HG02981 (cell line): ENCODE measurements around the gene SCNN1A.

Experiments
- ATAC-seq: cut with Tn5 transposase; IDR thresholded peaks from one replicate; pipeline ENCODE4 v1.9.1; 2021; ENCODE audit warnings: mild to moderate bottlenecking, moderate library complexity; ENCODE audit not compliant: unreplicated experiment

The SCNN1A gene

GRCh38 chr12:6369916-6370575 is 5.3 kb downstream of the SCNN1A start:
- ATAC-seq, result no peak

- ATAC-seq, result no peak
Observed at GRCh38 chr12:6368906-6369525, 6.3 kb downstream of the SCNN1A start.

GRCh38 chr12:6367969-6368892 is 7.1 kb downstream of the SCNN1A start:
- ATAC-seq, result no peak

- peak; percentile 63 for ATAC-seq
Observed at GRCh38 chr12:6367065-6367968, 8.0 kb downstream of the SCNN1A start.

GRCh38 chr12:6364044-6364374 is 11.4 kb downstream of the SCNN1A start:
- ATAC-seq, result no peak

GRCh38 chr12:6363330-6364043 is 11.9 kb downstream of the SCNN1A start:
- ATAC-seq, result no peak

GRCh38 chr12:6363010-6363329 is 12.4 kb downstream of the SCNN1A start:
- no peak for ATAC-seq

- no peak for ATAC-seq
Observed at GRCh38 chr12:6362403-6362802, 13.0 kb downstream of the SCNN1A start.

GRCh38 chr12:6361834-6362233 is 13.5 kb downstream of the SCNN1A start:
- ATAC-seq, result no peak

- ATAC-seq, result no peak
Observed at GRCh38 chr12:6360578-6361490, 14.5 kb downstream of the SCNN1A start.

- ATAC-seq, result no peak
Observed at GRCh38 chr12:6360080-6360571, 15.2 kb downstream of the SCNN1A start.

- no peak for ATAC-seq
Observed at GRCh38 chr12:6358881-6359280, 16.5 kb downstream of the SCNN1A start.

GRCh38 chr12:6356374-6356820 is 19.0 kb downstream of the SCNN1A start:
- no peak for ATAC-seq

- no peak for ATAC-seq
Observed at GRCh38 chr12:6355491-6356373, 19.6 kb downstream of the SCNN1A start.

GRCh38 chr12:6354495-6355393 is 20.6 kb downstream of the SCNN1A start:
- ATAC-seq, result no peak

GRCh38 chr12:6352193-6353173 is 22.9 kb downstream of the SCNN1A start:
- ATAC-seq, result no peak
